ENCODE measurements around the gene TMPRSS7.

TMPRSS7 gene

GRCh38 chr3:112034436-112034835 lies at the start of gene TMPRSS7:
TMPRSS7 (plus strand) TSS chr3:112034736; CDS start chr3:112034846, 110 bp downstream.
- no peak for DNase-seq

GRCh38 chr3:111986800-111987199 lies 47.7 kb upstream of the TMPRSS7 start:
- no peak for DNase-seq

- no peak for DNase-seq
Observed at GRCh38 chr3:111989061-111989678, 45.4 kb upstream of the TMPRSS7 start.

DNA sequence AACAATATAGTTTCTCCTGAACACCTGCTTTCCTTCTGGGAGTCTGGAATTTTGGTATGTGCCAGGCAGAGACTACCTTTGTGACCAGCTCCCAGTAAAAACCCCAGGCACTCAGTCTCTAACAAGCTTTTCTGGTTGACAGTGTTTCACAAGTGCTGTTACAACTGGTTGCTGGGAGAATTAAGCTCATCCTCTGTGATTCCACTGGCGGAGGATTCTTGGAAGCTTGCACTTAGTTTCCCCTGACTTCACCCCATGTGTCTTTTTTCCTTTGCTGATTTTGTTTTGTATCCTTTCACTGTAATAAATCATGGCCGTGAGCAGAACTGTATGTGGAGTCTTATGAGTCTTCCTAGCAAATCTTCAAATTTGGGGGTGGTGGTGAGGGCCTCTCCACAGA lies 41.5 kb upstream of the TMPRSS7 start:
- DNase-seq, result no peak

GRCh38 chr3:111998636-111999483 lies 35.7 kb upstream of the TMPRSS7 start, which contains the start of gene TAGLN3:
TAGLN3 (plus strand) TSS chr3:111998922; CDS start chr3:111999423, 501 bp downstream.
- no peak for DNase-seq

- DNase-seq, result no peak
Observed at GRCh38 chr3:111999484-112000324, 34.8 kb upstream of the TMPRSS7 start.

- DNase-seq, result no peak
Observed at GRCh38 chr3:112000367-112000771, 34.2 kb upstream of the TMPRSS7 start.

DNA sequence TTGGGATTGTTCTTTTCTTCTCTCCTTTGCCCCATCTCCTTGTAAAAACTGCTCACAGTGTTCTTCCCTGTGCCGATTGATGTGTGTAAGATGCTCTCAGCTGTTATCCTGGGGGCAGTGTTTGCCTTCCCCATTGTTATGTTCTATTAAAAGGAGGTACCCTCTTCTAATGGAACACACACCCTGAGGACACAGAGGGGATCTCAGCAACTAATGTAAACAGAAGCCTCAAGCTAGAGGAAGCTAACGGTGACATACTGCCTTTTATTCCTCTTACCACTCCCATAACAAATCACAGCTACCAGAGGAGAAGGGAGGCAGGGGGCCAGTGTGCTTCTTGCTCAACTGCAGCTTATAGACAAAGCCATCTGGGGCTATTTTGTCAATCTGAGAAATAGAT lies 33.6 kb upstream of the TMPRSS7 start:
- DNase-seq, result no peak

- DNase-seq, result no peak
Observed at GRCh38 chr3:112001526-112001925, 33.0 kb upstream of the TMPRSS7 start.

DNA sequence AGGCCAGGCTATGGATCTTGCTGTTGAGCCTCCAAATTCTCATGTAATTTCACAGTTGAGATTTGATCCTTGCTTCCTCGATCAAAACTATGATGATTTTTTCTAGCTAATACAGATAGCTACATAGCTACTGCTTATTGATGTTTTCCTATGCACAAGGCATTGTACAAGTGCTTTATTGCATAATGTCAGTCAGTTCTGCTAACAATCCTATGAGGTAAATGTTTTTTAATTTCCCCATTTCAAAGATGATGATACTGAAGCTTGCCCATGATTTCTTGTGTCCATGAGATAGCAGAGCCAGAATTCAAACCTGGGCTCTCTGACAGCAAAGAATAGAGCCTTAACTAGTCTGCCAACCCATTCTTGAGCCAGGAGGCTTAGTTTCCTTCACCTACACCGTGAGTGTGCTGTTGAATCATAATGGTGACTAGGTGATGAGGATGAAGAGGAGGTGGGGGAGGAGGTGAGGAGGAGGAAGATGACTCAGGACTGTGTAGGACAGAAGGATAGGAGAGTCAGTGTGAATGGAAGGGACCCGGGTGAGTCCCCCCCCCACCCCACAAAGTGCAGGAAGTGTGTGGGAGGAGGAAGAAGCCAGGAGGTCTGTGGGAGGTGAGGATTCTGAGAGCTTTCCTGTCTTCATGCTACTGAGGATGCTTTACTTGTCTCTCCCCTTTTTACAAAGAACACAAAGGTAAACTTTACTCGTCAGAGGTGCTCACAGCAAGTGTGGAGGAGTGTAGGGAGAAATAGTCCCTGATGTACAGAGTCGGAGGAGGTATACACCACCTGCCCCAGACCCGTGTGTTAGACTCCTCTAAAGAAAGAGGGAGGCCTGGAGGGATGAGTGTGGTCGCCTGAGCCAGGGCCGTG lies 32.2 kb upstream of the TMPRSS7 start:
- DNase-seq, result peak; percentile 46

DNA sequence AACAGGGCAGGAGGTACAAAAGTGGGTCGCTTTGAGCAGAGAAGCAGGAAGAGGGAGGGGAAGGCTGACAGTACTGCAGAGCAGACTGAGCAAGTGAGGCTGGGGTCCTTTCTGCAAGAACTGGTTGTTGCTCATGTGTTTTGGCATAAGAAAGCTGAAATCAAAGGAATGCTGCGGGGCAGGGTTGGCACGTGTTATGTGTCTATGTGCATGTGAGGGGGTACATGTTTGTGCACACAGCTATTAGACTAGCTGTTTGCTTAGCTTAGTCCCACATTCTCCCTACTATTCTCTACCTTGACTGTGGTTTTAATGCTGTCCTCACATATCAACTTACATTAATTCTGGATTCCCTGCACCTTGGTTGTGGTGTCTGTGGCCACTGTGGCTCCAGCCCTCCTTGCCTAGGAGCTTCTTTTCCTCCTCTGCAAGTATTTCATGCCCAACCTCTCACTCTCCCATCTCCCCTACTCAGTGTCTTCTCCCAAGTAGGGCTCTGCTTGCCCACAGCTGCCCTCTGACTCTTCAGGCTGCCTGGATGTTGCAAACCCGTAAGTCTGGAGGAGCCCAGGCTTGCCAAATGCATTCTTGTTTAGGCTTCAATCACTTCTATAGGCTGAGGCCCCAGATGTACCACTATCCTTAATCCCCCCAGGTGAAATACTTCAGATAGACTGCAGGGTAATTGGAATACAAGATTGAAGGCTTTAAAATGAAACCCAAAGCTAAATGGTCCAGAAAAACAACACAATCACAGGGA lies 31.0 kb upstream of the TMPRSS7 start:
- no peak for DNase-seq

DNA sequence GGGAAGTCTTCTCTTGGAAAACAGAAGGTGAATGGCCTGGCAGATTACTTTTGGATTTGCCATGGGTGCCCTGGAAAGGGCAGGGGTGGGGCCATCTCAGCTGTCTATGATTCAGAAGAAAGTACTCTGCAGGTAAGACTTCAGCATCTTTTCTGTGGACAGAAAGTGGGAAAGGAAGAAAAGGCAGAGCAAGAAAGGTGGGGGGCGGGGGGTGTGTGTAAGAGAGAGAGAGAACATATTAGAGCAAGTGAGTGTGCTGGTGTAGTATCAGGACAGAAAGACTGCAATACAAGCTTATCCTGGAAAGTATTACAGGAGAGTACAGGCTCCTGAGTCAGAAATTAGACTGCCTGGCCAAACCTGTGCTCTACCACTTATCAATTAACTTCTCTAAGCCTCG lies 30.3 kb upstream of the TMPRSS7 start:
- DNase-seq, result no peak

- DNase-seq, result no peak
Observed at GRCh38 chr3:112004669-112005068, 29.9 kb upstream of the TMPRSS7 start.

DNA sequence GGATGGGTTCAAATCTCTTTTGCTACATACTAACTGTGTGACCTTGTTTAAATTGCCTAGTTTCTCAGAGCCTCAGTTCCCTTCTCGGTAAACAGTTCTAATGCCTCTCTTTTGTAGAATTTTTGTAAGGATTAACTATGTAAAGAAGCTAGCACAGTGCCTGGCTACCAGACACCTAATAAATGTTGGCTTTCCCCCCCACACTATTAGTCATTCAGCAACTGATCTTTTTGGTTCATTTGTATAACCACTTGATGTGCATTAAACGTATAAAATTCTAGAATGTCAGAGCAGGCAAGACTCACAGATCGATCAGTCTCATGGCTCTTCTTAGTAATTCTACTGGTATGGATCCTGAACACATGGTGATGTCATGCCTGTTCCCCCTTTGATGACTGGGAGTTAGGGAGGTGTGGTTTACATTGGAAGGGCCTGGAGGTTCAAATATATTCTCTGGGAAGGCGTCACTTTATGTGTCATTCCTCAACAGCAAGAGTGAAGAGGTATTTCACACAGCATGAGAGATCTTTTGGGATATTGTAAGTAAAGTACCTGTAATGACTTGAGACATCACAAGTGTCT lies 29.4 kb upstream of the TMPRSS7 start:
- no peak for DNase-seq

DNA sequence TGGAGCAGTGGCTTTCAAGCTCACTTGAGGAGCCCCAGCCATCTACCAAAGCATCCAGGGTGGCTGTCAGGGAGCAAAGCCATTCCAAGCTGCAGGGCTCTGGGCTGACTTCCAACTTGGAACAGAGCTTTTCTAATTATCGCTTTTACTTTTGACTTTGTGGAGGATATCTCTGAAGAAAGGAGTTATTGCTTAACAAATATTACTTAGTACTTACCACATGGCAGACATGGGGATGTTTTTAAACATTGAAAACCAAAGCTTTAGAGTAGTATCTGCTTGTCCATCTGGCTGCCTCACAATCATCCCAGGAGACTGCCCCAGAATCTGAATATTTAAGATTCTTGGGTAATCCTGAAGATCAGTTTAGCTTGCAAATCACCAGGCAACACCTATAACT lies 26.9 kb upstream of the TMPRSS7 start:
- DNase-seq, result no peak

- DNase-seq, result no peak
Observed at GRCh38 chr3:112009670-112010069, 24.9 kb upstream of the TMPRSS7 start.

DNA sequence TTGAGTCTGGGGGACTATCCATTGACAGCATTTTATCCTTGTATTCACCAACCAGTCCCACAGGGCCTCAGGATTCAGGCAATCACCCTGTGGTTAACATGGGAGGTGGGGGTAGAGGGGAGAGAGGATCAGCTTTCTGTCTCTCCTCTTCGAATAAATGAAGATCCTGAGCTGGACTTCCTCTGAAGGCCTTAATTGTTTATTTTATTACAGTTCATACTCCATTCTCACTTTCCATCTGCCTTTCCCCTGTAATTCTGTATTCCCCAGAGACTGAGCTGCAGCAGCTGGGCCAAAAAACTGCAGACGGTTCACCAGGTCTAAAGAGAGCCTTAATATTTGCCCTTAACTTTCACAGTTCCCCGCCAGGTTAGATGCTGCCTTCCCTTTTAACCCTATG lies 23.9 kb upstream of the TMPRSS7 start:
- DNase-seq, result no peak

GRCh38 chr3:112011376-112011940 lies 23.1 kb upstream of the TMPRSS7 start:
- no peak for DNase-seq

DNA sequence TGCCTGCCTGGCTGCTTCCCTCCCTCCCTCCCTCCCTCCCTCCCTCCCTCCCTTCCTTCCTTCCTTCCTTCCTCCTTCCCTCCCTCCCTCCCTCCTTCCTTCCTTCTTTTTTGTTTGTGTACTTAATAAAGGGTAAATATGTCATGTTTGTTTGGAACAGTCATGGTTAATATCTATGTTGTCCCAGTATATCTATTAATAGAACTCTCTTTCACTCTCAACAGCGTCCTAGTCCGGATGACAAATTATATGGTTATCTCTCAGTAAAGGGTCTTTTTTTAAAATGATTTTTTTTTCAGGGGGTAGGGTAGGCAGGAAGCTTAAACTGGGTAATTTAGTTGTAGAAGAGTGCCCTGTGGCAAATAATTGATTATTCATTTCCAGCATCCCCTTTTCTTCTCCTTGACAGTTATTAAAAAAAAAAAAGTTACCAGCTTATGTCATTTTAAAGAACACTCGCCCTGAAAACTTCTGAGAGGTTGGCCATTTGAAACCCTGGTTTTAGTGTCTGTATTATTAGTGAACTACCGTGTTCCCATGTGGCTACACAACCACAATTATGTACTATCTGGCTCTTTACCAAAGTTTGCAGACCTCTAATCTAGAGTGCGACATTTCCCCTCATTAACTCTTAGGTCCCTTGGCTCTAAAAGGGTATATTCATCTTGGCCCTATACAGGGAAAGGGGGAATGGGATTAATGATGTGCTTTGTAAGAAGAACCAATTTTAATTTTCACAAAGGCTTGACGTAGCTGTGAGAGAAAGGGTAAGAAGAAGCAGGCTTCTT lies 22.1 kb upstream of the TMPRSS7 start:
- no peak for DNase-seq
